HUES48 (cell line): ENCODE measurements around the gene SIGLEC8.
"Not testable (repeated sequence)": the region's sequence is repeated elsewhere in the genome, so short reads cannot be mapped to it uniquely, and the experiment has no call there.

Experiments
- H3K27ac ChIP-seq: one replicate; pipeline ENCODE4 v1.7.0; 2013; ENCODE audit warnings: low read depth, low read length, inconsistent platforms
- H3K27me3 ChIP-seq: 2 replicates; pipeline ENCODE4 v1.6.1; 2013; ENCODE audit warnings: mild to moderate bottlenecking, low read length; ENCODE audit not compliant: control insufficient read depth, insufficient read depth
- H3K36me3 ChIP-seq: 2 replicates; pipeline ENCODE4 v1.6.1; 2013; ENCODE audit warnings: low read length; ENCODE audit not compliant: control insufficient read depth, insufficient read depth
- H3K4me1 ChIP-seq: 2 replicates; pipeline ENCODE4 v1.6.1; 2013; ENCODE audit warnings: mild to moderate bottlenecking, low read length; ENCODE audit not compliant: control insufficient read depth, insufficient read depth
- H3K4me3 ChIP-seq: 2 replicates; pipeline ENCODE4 v1.5.1; 2013; ENCODE audit warnings: mild to moderate bottlenecking, low read depth, low read length
- H3K9ac ChIP-seq: 2 replicates; pipeline ENCODE4 v1.6.1; 2013; ENCODE audit warnings: mild to moderate bottlenecking, low read depth, low read length, moderate library complexity
- H3K9me3 ChIP-seq: 2 replicates; pipeline ENCODE4 v1.6.1; 2013; ENCODE audit warnings: low read length; ENCODE audit not compliant: control insufficient read depth, insufficient read depth

The SIGLEC8 gene

GRCh38 chr19:51421229-51422052, 36.8 kb downstream of the SIGLEC8 start:
- Histone ChIP-seq H3K36me3 (no peaks in the 10 kb centered on the region), H3K9me3 (no peaks in the 10 kb centered on the region), H3K4me1 (no peaks in the 10 kb centered on the region), H3K27ac (no peak overlapping the region), H3K27me3 (peaks cover 8% of the 10 kb centered on the region; the same call in 1 of the 2 replicates), H3K9ac (no peak overlapping the region), H3K4me3 (peak overlapping the region; percentile 67)

DNA sequence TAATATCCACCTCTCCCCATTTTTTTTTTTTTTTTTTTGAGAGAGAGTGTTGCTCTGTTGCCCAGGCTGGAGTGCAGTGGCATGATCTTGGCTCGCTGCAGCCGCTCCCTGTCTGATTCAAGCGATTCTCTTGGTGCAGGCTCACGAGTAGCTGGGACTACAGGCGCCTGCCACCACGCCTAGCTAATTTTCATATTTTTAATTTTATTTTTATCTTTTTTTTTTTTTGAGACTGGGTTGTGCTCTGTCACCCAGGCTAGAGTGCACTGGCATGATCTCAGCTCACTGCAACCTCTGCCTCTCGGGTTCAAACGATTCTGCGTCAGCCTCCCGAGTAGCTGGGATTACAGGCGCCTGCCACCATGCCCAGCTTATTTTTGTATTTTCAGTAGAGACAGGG, 37.7 kb downstream of the SIGLEC8 start:
- not testable (repeated sequence) for H3K36me3 ChIP-seq, H3K27ac ChIP-seq, H3K9ac ChIP-seq, H3K4me1 ChIP-seq, H3K9me3 ChIP-seq, H3K27me3 ChIP-seq, H3K4me3 ChIP-seq

GRCh38 chr19:51418707-51419106, 39.5 kb downstream of the SIGLEC8 start:
- no peak overlapping the region for H3K9ac ChIP-seq
- H3K36me3 ChIP-seq, result no peaks in the 10 kb centered on the region
- H3K4me3 ChIP-seq, result no peak overlapping the region
- no peaks in the 10 kb centered on the region for H3K9me3 ChIP-seq
- peaks cover 8% of the 10 kb centered on the region; the same call in 1 of the 2 replicates for H3K27me3 ChIP-seq
- no peaks in the 10 kb centered on the region for H3K4me1 ChIP-seq
- no peak overlapping the region for H3K27ac ChIP-seq

DNA sequence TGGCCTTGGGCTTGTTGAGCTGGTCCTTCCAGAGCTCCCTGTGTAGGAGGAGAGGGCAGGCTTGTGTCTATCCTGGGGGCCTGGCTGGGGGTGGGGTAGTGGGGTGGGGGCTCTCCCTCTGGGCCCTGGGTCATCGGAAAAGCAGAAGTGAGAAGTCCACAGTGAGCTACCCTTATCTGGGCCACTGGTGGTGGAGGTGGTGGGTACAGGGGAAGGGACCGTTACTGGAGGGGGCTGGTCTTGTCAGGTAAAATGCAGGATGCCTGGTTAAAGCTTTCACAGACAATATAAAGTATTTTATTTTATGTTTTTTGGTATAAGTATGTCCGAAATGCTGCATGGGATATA, 40.5 kb downstream of the SIGLEC8 start:
- Histone ChIP-seq H3K27ac (no peak overlapping the region), H3K36me3 (0 out of 2 replicates have a peak, but pooled peaks cover 3% of the 10 kb centered on the region), H3K9ac (no peak overlapping the region), H3K9me3 (no peaks in the 10 kb centered on the region), H3K4me3 (no peak overlapping the region), H3K4me1 (no peaks in the 10 kb centered on the region), H3K27me3 (peaks cover 8% of the 10 kb centered on the region; the same call in 1 of the 2 replicates)

GRCh38 chr19:51417107-51417809, 41.0 kb downstream of the SIGLEC8 start, which contains the start of gene SIGLEC10:
Gene SIGLEC10, minus strand, starts transcription at chr19:51417642. Its CDS starts 61 bp downstream, at chr19:51417581.
- no peak within 1 kb of the TSS for H3K27ac ChIP-seq
- H3K9ac ChIP-seq, result no peak within 1 kb of the TSS
- H3K4me3 ChIP-seq, result no peak within 1 kb of the TSS
- H3K27me3 ChIP-seq, result peaks cover 8% of the 10 kb centered on the region; the same call in 1 of the 2 replicates
- H3K36me3 ChIP-seq, result 0 out of 2 replicates have a peak, but pooled peaks cover 3% of the 10 kb centered on the region
- H3K9me3 ChIP-seq, result no peaks in the 10 kb centered on the region
- no peaks in the 10 kb centered on the region for H3K4me1 ChIP-seq

DNA sequence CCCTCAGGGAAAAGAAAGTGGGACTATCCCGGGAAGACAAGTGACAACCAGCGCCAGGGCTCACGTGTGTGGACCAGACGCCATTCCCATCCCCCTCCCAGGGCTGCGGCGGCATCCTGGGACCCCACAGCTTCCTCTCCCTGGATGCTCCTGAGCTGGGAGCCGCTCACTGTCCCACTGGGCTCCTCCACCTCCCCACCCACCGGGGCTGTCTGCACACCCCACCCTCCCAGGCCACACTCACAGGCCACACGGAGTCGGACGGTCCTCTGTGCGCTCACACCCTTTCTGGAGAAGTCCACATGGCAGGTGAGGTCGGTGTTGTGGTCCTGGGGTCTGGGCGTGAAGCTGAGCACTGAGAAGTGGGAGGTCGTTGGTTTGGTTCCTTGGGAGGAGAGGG, 41.8 kb downstream of the SIGLEC8 start:
- H3K36me3 ChIP-seq, H3K27ac ChIP-seq, H3K9me3 ChIP-seq, H3K4me3 ChIP-seq, H3K9ac ChIP-seq, H3K4me1 ChIP-seq, H3K27me3 ChIP-seq: not testable (repeated sequence)

- H3K4me3 ChIP-seq, result no peak overlapping the region
- H3K36me3 ChIP-seq, result 0 out of 2 replicates have a peak, but pooled peaks cover 3% of the 10 kb centered on the region
- no peaks in the 10 kb centered on the region for H3K4me1 ChIP-seq
- H3K9ac ChIP-seq, result no peak overlapping the region
- no peak overlapping the region for H3K27ac ChIP-seq
- no peaks in the 10 kb centered on the region for H3K27me3 ChIP-seq
- H3K9me3 ChIP-seq, result no peaks in the 10 kb centered on the region
Observed at GRCh38 chr19:51415187-51415586, 43.1 kb downstream of the SIGLEC8 start.

- no peaks in the 10 kb centered on the region for H3K9me3 ChIP-seq
- no peak overlapping the region for H3K9ac ChIP-seq
- no peak overlapping the region for H3K27ac ChIP-seq
- H3K27me3 ChIP-seq, result no peaks in the 10 kb centered on the region
- peaks cover 6% of the 10 kb centered on the region; the same call in 1 of the 2 replicates for H3K36me3 ChIP-seq
- no peak overlapping the region for H3K4me3 ChIP-seq
- H3K4me1 ChIP-seq, result peaks cover 10% of the 10 kb centered on the region
Observed at GRCh38 chr19:51410950-51411748, 47.1 kb downstream of the SIGLEC8 start.

- Histone ChIP-seq H3K4me3 (no peak overlapping the region), H3K9ac (no peak overlapping the region), H3K36me3 (peaks cover 10% of the 10 kb centered on the region), H3K27me3 (no peaks in the 10 kb centered on the region), H3K27ac (peak overlapping the region; percentile 65), H3K4me1 (peaks cover 10% of the 10 kb centered on the region), H3K9me3 (peaks cover 14% of the 10 kb centered on the region)
Observed at GRCh38 chr19:51407511-51408131, 50.6 kb downstream of the SIGLEC8 start.

GRCh38 chr19:51402117-51402516, 56.1 kb downstream of the SIGLEC8 start:
- H3K27ac ChIP-seq, result no peak overlapping the region
- H3K4me1 ChIP-seq, result no peaks in the 10 kb centered on the region
- peaks cover 29% of the 10 kb centered on the region for H3K9me3 ChIP-seq
- no peak overlapping the region for H3K4me3 ChIP-seq
- H3K9ac ChIP-seq, result no peak overlapping the region
- H3K27me3 ChIP-seq, result no peaks in the 10 kb centered on the region
- peaks cover 10% of the 10 kb centered on the region for H3K36me3 ChIP-seq
